Stimulated activated CD4-positive, alpha-beta T cell treated with anti-CD3 and anti-CD28 coated beads, Interleukin-12 subunit alpha, Interleukin-12 subunit beta, amount 100 ng/mL, for 24 hours (primary cell): ENCODE data around the gene CRMP1.
"Not testable (repeated sequence)": the region's sequence is repeated elsewhere in the genome, so short reads cannot be mapped to it uniquely, and the experiment has no call there.

Experiments
- DNase-seq, 2 experiments: peaks; one replicate each; pipeline ENCODE4 v3.0.0-alpha.2; 2020; ENCODE audit warnings: low read depth in 2 of 2

Gene CRMP1

DNA sequence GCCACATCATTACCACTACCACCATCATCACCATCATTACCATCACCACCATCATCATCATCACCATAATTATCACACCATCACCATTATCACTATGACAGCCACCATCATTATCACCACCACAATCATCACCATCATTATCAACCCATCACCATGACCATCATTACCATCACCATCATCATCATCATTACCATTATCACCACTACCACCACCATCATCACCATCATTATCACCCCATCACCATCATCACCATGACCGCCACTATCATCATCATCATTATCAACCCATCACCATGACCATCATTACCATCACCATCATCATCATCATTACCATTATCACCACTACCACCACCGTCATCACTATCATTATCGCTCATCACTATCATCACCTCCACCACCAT, 36.5 kb downstream of the CRMP1 start:
- not testable (repeated sequence) for DNase-seq

DNA sequence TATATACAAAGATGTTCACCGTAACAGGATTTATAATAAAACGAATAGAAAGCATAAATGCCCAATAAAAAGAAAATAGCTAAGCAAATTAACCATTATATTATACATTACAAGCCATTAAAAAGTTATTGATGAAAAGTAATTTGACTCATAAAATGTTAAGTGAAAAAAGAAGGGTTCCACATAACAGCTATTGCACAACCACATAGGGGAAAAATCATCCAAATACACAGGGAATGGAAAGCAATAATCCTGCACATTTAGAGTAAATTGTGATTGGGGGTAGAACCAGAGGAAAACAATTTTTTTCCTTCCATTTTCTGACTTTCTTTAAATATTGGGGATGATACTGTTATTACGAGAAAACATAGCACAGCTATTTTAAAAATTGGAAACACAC, 38.0 kb downstream of the CRMP1 start:
- DNase-seq, result no peak

DNA sequence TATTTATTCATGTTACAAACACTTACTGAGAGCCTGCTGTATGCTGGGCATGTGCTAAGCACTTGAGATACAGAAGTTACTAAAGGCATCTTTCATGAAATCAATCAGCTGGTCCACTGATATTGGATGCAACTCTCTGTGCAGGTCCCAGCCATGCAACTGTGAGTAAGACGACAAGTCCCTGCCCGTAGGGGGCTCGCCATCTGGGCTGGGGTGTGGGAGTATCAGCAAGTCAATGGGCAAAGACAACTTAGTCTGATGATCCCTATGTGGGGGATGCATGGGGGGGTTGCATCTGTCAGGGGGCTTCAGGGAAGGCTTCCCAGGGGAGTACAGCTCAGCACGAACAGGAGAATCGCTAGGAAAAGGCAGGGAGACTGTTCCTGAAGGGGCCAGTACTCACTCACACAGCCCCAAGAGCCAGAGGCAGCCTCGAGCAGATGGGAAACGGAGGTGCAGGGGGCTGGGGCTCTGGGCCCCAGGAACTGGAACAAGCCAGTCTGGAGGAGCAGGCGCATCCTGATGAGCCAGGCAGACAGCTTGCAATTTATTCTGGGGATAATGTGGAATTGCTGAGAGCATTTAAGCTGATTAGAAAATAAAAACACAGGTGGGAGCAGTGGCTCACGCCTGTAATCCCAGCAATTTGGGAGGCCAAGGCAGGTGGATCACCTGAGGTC, 40.2 kb downstream of the CRMP1 start:
- no peak for DNase-seq

DNA sequence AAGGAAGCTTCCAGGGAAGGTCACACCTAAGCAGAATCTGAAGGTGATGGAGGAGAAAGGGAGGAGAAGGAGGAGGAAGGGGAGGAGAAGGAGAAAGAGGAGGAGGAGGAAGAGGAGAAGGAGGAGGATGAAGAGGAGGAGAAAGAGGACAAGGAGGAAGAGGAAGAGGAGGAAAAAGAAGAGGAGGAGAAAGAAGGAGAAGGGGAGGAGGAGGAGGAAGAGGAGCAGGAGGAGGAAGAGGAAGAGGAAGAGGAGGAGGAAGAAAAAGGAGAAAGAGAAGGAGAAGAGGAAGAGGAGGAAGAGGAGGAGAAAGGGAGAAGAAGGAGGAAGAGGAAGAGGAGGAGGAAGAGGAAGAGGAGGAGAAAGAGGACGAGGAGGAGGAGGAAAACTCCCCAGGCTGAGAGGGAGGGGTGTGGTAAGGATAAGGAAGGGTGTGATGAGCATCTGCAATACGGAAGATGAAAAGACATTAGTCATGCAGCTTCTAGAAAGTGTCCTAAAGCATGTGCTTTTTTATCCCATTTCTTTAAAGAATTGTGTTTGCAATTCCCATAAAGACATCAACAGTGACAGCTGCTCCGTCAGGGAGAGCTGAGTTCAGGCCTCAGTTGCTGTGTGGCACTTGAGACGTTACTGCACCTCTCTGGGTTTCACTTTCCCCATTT, 41.1 kb downstream of the CRMP1 start:
- no peak for DNase-seq

DNA sequence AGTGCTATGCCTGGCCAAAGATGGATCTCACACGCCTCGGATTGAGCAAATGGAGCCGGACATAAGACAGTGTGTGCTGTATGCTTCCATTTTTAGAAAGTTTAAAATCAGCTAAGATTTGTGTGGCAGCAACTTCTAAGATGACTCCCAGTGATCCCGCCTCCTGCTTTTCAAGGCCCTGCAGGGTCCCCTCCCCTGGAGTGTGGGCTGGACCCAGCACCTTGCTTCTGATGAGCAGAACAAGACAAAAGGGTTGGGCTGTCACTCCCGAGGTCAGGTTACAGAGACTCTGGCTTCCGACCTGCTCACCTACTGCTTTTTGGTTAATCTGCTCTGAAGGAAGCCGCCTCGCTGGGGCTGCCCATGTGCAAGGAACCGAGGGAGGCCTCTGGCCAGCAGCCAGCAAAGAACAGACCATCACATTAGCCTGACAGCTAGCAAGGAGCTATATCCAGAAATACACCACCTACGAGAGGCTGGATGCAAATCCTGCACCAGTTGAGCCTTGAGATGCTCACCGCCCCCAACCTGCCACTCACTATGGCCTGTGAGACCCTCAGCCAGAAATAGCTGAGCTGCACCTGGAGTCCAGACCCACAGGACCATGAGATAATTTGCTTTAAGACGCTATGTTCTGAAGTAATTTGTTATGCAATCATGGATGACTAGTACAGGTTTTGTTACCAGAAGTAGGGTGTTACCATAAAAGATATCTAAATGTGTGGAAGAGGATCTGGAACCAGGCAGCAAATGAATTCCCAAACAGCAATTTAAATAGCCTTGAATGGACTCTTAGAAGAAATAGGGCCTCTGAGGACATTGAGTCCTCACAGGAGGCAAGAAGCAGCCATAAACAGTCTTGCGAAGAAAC, 47.6 kb downstream of the CRMP1 start:
- no peak for DNase-seq

DNA sequence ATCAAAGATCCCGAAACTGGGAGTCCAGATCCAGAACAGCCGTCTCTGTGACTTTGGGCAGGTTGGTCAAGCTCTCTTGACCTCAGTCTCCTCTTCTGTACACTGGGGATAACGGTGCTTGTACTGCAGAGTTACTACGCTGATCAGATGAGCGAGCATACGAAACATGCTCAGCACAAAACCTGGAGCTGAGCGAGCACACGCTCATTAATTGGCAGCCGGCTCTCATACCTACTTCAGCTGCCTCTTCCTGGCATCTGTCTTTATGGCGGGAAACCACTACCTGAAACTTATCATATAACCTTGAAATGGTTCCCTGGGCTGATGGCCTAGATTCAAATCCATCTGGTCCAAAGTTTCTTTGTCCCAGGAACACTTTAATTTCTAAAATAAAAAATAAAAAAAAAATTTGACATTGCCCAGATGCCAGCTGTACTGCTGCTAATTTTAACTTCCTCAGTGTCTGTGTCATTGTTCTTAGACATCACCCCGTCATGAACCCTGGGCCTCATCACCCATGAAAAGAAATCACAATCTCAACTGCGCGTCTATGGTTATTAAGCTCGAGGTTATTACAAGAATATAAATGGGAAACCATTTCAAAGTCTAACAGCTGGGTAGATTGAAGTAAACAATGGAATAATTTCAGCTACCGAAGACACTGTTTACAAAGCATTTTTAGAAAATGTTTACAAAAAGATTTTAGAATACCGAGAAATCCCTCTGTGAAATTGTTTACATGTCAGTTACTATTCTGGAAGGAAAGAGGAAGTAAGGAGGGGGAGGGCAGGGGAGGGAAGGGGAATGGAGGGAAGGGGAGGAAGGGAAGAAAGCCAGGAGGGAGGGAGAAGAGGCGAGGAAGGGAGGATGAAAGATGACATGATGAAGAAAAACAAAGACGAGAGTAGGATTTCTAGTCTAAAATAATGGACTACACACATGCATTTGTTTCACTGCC, 49.0 kb downstream of the CRMP1 start:
- DNase-seq, result no peak

DNA sequence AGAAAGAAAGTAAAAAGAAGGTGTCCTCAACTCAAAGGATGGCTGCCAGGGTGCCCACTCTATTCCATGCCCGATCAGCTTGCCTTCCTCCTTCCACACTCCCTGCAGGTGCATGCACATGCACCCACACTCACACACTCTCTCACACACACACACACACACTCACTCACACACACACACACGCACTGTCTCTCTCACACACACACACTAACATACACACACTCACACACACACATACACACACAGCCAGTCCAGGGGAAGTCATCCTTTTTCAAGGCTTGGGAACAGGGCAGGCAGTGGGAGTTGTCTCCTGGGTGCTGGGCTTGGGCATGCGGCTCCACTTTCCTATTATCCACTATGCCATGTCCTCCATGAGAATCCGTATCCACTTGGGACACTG, 50.4 kb downstream of the CRMP1 start:
- DNase-seq, result no peak

DNA sequence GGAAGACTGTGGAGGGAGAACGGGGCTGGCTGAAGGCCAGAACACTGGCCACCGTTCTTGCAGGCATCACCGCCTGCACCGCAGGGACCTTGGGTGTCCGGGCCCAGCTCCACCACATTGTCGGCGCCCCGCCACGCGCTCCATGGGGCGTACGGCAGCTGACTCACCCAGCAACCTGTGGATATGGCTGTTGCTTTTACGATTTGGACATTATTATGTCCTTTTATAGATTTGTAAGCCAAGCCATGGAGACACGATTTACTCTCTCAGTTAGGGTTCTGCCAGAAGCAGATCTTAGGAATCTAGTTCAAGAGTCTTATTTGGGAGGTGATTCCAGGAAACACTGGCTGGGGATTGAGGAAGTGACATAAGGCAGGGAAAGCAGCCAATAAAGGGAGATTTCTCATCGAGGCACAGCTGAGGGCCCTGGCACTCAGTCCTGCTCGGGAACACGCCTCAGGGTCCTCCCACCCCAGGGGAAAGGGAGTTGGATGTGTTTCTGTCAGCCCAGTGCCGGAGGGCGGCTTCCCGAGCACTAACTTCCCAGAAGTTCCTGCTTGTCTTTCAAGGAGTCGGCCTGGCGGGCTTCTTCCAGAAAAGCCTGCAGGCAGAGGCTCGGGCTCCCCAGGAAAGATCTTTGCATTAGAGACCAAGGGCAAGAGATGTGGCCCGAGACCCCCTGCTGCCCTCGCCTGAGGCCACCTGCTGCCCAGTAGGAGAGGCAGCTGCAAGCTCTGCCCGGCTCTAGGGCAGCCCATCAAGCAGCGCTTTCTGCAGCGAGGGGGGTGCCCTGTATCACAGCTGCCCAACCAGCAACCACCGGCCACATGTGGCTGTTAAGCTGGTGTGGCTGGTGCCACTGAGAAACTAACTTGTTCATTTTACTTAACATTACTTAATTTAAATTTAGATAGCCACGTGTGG, 52.9 kb downstream of the CRMP1 start:
- no peak for DNase-seq

DNA sequence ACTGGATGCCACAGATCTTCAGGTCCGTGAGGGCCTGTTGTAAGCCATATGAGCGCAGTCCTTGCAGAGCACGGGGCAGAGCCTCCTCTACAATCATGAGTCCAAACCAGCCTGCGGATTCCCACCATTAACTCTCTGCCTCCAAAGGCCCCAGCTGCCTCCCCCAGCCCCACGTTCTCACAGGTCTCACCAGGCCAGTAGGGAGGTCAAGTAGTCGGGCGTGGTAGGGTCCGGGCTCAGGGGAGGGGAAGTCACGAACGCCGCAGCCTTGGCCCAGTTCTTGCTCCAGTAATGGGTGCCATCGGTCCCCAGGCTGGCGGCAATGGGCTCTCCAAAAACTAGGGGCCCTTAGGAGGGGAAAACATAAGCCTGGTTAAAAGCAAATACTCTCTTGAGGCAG, 53.6 kb downstream of the CRMP1 start:
- no peak for DNase-seq

DNA sequence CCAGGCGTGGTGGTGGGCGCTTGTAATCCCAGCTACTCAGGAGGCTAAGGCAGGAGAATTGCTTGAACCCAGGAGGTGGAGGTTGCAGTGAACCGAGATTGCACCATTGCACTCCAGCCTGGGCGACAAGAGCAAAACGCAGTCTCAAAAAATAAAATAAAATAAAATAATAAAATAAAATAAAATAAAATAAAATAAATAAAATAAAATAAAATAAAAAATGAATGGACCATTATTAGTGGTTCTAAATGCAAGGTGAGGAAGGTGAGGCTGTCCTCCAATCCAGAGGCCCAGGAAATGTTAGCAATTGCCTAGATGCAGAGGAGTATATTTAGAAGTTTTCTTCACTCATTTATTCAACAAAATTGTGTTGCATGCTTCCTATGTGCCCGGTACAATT, 55.4 kb downstream of the CRMP1 start:
- not testable (repeated sequence) for DNase-seq

DNA sequence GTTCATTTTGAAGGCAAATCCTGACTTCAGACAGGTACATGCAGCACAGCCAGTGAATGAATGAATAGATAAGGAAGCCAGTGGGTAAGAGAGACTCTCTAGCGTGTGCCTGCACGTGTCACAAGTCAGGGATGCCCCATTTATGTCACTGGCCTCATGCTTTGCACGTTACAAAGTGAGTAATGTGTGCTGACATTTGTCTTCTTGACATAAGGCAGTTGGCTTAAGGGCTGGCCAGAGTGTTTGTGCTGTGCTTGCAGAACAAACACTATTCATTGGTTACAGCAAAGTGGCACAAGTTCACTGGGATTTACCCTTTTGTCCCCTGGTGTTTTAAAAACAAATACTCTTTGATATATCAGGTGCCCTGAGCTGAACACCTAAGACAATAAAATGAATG, 55.9 kb downstream of the CRMP1 start:
- DNase-seq, result no peak

DNA sequence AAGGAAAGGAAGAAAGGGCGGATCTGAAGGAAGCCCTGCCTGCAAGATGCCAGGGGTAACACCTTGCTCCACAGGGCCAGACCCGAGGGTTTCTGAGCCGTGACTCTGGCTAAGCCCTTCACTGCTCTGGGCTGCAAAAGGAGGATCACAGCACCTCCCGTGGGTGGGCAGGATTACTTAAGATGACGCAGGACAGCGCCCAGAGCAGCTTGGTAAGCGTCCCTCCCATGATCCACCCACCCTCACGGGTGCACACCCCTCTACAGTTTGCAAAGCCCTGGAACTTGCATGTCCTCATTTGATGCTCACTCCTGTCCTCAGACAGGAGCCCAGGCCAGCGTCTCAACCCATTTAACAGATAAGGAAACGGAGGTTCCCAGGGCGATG, 64.9 kb downstream of the CRMP1 start:
- DNase-seq, result no peak

DNA sequence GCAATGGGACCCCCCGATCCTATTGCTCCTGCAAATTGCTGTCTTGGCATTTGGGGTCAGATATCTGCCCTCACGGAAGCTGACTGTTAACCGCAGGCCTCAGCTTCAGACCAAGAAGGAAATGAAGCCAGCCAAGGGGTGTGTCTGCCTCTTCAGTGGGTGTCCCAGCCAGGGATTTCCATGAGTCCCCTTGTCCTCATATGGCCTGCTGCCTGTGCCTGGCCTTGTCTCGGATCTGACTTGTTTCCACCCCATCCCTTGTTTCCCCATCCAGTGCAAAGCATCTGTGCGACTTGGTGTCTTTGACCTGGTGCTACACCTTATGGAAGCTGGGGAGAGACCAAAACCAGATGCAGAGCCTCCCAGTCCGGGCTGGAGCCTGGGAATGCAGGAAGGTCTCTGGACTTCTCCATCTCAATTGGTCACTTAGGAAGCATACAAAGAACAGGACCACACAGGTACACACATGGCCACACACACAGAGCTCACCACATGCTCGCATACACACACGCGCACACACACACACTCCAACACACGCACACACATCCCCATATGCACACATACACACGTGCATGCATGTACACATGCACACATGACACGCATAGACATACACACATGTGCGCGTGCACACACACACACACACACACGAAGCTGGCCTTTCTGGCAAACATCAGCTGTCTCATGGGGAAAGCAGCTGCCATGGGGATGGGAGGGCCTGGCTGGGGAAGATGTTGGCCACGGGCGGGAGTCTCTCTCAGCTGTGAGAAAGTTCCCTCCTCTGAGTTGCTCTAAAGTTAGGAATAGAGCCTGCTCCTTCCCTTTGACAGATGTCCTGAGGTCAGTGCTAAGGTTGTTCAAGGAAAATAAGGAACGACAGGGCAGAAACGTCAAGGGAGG, 65.5 kb downstream of the CRMP1 start:
- DNase-seq, result no peak

DNA sequence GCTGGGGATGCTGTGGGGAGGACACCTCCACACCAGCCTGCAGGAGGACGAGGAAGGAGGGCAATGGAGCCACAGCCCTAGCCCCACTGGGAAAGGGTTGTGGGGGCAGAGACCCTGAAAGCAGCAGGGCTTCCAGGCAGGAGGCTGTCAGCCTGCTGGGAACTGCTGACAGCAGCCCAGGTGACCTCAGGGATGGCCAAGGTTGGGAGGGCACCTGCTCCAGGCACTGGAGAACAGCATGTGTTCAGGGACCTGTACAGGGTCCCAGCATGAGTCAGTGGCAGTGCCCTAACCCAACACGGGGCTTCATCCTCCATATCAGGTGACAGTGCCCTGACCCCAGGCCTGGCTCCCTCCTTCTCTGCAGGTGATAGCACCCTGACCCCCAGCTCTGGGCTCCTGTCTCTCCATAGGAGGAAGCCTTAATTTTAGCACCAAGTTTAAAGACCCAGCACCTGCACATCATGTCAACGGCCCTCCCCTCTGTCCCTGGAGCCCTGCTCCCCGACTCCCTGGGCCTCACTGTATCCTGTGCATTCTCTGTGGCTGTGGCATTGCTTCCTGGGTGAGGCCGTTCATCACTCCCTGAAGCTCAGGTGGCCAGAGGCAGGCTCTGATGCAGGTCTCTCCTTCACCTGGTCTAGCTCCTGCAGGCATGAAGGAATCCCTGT, 66.3 kb downstream of the CRMP1 start:
- DNase-seq, result no peak

DNA sequence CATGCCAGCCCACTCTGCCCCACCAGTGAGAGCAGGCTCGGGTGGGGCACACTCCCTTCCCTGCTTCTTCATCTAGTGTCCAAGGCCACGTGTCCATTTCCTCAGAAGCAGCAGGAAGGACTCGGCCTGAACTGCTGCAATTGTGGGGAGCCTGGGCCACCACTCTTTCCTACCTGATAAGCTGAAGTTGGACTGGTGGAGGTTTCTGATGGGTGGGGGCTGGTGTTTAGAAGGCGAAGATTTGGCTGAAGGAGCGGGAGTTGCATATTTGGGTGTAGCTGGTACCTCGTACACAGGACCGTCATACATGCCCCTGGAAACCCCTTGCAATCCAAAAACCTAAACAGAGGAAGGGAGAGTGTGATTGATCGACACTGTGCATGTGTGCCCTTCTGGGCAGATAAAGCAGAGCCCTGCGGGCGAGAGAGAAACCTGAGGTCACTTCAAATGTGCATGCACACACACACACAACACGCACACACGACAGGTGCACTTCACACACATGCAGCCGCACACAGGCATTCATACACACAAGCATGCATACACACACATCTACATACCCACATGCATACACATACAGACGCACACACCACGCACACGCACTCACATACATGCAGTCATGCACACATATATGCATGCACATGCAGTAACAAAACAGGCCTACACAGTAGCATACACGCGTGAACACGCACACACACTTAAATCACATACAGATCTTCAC, 67.4 kb downstream of the CRMP1 start:
- no peak for DNase-seq

DNA sequence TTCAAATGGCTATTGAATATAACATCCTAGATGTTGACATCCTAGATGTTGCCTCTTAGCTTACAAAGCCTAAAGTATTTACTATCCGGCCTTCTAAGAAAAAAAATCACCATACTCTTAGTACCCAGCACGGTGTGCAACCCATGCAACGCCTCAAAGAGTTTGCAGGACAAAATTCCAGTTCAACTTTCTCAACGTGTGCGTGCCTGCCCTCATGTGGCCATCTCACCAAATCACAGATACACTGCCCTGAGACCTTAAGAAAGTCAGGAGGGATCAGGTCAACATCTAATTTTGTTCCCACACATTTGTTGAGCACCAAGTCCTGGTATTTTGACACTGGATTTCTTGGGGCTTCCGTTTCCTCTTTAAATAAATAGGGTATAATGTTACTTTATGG, 68.3 kb downstream of the CRMP1 start:
- no peak for DNase-seq

DNA sequence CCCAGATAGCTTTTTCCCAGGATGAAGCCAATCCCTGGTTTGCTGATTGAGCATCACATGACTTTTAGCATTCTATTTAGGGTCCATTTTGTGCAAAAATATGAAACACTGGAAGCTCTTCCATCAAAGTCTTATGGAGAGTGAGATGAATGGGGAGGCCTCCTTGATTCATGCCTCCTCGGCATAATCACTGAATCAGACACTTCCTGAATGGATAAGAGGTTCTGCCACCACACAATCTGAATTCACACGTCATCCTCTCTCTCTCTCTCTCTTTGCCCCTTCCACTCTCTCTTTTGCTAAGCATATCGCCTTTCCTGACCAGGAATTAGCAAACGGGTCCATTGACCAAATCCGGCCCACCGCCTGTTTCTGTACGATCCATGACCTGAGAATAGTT, 68.7 kb downstream of the CRMP1 start:
- no peak for DNase-seq

DNA sequence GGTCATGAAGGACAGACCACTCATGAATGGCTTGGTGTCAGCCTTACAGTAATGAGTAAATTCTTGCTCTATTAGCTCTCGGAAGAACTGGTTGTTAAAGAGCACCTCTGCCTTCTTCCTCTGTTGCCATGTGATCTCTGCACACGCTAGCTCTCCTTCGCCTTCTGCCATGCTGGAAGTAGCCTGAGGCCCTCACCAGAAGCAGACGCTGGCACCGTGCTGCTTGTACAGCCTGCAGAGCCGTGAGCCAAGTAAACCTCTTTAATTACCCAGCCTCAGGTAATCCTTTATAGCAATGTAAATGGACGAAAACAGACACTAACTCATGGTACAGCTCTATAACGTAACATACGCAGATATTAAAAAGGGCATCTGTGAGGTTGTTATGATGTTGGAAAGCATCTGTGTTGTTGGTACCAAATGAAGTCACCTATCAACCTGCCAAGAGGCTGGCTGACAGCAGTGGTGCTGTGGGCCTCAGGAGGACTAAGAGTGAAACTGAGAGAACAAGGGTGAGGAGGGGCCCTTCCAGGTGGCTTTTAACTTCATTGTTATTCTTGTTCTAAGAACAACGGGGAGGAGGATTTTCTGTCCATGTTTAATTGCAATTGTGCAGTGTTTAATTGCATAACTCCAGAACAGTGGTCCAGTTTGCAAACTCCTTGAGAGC, 69.2 kb downstream of the CRMP1 start:
- DNase-seq, result no peak
